CD4-positive, alpha-beta T cell treated with Interleukin-15 for 4 hours (primary cell): ENCODE data around the gene LRMDA.

Source experiments
- DNase-seq: peaks from one replicate; pipeline ENCODE4 v3.0.0-alpha.2; 2020; ENCODE audit warnings: low spot score

Gene LRMDA

DNA sequence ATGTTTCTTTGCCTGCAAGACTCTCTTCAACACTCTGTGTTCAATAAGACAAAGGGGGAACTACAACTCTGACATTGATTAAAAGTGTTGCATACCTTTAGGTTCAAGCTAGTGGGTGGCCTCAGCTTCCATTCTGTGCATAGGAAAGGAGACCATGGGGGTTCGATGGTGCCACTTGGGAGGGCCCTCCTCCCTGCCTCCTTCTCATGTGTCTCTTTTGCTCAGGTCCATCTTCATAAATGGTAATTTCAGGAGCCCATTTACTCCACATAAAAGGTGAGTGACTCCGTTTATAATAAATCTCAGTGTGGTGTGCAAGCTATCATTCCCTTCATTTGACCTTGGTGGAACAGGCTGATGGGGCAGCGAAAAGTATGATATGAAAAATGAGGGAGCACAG is 285.1 kb downstream of the LRMDA start:
- no peak for DNase-seq

DNA sequence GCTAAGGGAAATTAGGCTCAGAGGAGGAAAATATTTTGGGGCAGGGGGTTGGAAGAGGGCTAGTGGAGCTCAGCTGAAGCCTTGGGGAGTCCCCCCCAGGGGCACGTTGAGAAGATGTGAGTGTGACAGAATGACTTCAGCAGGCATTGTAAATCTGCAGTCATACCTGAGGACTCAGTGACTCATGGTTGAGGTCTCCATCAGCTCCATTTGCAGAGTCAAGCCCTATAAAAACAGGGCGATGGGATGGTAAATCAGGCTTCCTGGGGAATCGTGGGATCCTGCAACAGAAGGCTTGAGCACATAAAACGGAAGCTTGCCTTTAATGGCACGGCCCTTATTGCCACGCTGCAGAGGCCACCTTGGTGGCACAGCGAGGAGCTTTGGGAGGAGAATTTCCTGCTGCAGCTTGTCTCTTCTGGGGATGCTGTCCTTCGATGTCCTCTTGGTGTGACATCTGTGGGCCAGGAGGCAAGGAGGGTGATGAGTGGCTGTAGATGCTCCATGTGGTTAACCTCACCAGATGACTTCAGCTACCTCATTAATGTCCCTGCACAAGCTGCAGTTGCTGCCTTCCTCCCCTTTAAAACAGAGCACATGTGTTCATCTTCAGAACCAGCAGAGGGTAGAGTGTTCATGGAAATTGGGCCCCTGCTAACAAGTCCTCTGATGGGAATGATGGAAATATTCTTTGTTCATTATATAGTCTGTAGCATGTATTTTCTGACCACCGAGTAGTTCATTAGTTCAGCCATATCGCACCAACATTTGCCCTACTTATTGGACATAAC is 285.9 kb downstream of the LRMDA start:
- DNase-seq = no peak

DNA sequence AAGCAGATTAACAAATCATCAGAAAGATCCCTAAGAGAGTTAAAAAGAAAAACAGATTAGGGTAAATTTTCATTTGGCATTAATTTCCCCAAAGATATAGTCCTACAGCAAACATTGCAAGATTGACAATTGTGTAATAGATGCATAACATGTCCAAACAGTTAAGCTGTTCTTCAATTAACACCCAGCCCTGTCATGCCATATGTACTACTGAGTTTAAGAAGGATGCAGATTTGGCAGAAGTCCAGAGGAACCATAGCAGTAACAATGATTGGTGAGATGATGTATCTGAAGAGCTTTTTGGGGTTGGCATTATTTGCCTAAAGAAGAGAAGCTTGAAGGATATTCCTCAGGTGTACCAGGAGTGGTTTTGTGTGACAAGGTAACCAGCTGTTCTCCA is 287.6 kb downstream of the LRMDA start:
- DNase-seq = no peak

- DNase-seq = no peak
These were observed 288.7 kb downstream of the LRMDA start for GRCh38 chr10:75720157-75720556.

DNA sequence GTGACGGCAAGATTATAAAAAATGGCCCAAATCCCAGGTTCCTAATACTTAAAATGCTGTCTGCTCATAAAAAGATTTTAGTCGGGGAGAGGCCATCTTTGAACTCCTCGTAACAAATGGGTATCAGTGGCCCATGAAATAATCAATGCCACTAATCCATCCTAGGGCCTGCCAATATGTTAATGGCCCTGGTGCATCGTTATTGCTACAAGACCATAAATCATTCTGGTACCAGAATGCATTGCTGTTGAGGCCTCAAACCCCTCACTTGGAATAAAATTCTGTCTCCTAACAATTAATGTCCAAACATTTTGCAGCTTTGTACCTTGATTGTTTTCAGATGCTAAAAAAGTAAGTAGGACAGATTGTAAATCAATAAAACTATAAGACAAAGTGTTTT is 290.6 kb downstream of the LRMDA start:
- DNase-seq = no peak

DNA sequence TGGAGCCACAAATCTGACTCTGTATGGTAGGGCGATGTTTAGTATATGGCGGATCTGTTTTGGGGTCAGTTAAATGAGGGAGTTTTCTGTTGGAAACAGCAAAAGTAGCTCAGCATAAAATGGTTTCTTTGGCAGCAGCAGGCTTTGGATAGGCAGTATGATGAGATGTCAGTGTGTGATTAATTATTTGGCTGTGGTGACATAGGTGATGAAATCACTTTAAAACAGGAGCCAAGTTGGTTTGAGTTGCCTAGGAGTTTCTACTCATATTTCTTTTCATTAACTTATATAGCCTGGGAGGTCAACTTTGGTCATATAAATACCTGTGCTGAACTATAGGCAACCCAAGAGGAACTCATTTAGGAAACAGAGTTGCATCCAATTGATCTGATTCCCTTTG is 291.2 kb downstream of the LRMDA start:
- no peak for DNase-seq

GRCh38 chr10:75723319-75723980 is 292.0 kb downstream of the LRMDA start:
- no peak for DNase-seq

- no peak for DNase-seq
These were observed 292.6 kb downstream of the LRMDA start for GRCh38 chr10:75724047-75724446.

DNA sequence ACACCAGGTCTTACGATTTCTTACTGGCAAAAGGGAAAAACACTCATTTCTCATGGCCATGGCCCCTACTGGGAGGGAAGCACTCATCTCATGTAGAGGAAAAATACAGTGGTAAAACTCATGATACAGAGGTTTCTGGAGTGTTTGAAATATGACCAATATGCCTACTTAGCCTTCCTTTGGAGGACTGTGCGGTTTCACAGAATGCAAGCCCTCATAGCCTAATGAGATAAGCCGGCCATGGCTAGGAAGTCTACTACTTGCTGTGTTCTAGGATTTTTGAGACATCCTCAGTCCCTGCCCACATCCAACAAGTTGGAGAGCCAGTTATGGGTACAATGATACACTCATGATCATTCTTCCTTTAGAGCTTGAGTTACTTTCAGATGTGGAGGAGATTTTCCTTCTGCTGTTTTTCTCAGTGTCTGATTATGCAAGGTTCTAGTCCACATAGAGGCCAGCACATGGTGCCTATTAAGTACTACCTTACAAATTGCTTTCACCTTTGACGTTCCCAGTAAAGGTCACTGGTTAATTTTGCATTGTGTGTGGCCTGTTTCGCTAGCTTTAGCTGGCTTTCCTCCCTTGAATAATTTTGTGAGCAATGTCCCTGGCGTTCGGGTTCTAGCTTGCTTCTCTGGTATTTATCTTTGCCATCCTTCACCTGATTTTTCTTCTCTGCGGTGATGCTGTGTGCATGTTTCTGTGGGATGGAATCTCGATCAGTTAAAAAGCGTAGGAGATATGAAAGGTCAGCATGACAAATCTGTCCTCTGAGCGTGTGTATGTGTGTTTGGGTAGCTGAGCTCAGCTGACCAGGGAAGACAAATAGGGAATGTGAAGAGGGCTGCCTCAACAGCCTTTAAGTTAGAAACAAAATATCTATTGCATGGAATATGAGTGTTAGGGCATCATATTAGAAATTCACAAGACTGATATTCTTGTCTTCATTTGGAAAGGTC is 295.4 kb downstream of the LRMDA start:
- DNase-seq = no peak

DNA sequence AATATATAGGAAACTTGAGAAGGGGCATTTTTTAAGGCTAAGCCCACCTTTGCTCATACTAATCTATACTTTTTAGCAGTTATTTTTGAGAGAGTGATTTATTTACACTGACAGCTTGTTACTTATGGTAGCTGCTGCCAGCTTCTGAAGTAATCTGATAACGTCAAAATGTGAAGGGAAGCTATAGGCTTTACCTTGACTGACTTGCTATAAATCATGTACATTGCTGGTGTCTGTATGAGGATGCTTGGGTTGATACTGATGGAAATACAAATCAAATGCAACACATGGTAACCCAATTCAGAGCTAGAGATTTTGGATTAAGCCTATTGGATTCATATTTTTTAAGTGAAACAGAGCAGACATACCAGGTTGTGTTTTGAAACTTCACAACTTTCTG is 299.4 kb downstream of the LRMDA start:
- DNase-seq = no peak

- no peak for DNase-seq
These were observed 301.9 kb downstream of the LRMDA start for GRCh38 chr10:75733135-75733890.

DNA sequence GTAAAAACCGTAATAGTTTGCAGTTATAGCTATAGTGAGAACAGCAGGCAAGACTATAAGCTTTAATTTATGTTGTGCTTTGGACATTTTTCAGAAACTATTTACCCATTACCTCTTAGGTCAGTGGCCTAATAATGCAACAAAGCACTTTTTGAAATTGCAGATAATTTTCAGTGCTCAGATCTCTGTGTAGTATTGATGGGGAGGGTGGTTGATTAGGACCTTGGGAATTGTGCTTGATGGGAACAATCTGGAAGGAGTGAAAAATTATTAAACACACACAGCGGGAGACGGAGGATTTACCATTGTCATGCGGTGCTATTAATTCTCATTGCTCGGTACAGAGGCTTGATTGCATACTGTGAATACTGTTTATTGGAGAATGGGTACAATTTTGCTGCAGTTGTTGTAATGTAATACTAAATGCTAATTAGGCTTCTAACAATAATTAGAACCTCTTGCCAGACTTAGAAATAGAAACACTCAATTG is 304.8 kb downstream of the LRMDA start:
- no peak for DNase-seq

DNA sequence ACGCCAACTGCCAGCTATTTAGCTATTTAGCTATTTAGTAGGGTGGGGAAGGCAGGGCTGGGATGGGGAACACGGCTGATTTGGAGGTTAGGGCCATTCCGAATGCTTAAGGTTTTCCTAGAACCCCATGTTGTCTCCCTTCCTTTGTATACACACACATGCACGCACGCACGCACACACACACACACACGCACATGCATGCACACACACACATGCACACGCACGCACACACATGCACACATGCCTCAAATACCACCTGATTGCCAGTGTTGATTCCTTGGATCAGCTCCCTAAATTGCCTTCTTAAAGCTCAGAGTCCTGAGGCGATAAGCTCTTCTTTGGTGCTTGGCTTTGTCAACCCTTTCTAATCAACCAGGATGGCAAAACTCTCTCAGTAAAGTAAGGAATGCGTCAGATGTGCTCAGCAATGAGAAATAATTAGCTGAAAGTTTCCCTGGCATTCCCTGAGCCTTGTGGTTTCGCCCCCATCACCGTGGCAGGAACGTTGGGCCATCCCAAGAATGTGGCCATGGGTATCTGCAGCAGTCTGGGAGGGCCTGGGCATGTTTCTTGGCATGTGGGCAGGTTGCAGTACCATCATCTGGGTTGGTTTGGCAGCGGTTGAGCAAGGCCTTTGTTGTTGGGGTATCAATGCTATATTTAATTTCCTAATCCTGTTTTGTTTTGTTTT is 305.6 kb downstream of the LRMDA start:
- DNase-seq = no peak

- DNase-seq = no peak
These were observed 306.1 kb downstream of the LRMDA start for GRCh38 chr10:75737580-75737949.

DNA sequence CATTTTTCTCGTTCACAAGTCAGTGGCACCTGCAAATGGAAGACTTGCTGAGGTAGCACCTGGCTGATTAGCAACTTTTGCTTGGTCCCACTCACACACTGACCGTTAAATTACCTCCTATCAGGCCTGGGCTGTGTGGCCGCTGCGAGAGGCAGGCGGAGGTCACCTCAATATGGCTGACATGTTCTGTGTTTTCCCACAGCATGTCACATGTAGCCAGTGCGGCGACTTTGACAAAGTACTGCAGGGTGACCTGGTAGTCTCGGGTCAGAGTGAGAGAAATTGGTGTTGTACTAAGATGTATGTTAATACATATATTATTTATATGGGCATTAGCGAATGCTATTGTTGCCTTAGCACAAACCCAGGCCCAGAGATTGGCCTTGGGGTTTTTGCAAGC is 307.5 kb downstream of the LRMDA start:
- no peak for DNase-seq

- no peak for DNase-seq
These were observed 308.2 kb downstream of the LRMDA start for GRCh38 chr10:75739414-75740143.

- DNase-seq = no peak
These were observed 309.1 kb downstream of the LRMDA start for GRCh38 chr10:75740541-75740940.

GRCh38 chr10:75742355-75742754 is 310.9 kb downstream of the LRMDA start:
- no peak for DNase-seq

- DNase-seq = no peak
These were observed 311.9 kb downstream of the LRMDA start for GRCh38 chr10:75743291-75743778.

GRCh38 chr10:75744261-75744660 is 312.8 kb downstream of the LRMDA start:
- DNase-seq = no peak
